T-helper 1 cell treated with Interleukin-12 subunit alpha and Interleukin-12 subunit beta and Interleukin-4 antibody, amounts not matched to agents 30 μg/mL and 1 μg/mL, for 36 hours (primary cell): ENCODE data around the gene DNAJB14.

Experiments used
- H3K27ac Mint-ChIP-seq: one replicate; pipeline ENCODE4 v1.8.0; 2021; ENCODE audit warnings: mild to moderate bottlenecking, mixed read lengths
- H3K27me3 Mint-ChIP-seq: one replicate; pipeline ENCODE4 v1.8.0; 2021; ENCODE audit warnings: low read depth, mixed read lengths
- H3K36me3 Mint-ChIP-seq: one replicate; pipeline ENCODE4 v1.8.0; 2021; ENCODE audit warnings: low read depth, mixed read lengths
- H3K4me1 Mint-ChIP-seq: one replicate; pipeline ENCODE4 v1.8.0; 2021; ENCODE audit warnings: low read depth, mixed read lengths
- H3K4me3 Mint-ChIP-seq: one replicate; pipeline ENCODE4 v1.8.0; 2021; ENCODE audit warnings: mild to moderate bottlenecking, moderate library complexity, mixed read lengths
- H3K9me3 Mint-ChIP-seq: one replicate; pipeline ENCODE4 v1.8.0; 2021; ENCODE audit warnings: mixed read lengths

Gene DNAJB14

DNA sequence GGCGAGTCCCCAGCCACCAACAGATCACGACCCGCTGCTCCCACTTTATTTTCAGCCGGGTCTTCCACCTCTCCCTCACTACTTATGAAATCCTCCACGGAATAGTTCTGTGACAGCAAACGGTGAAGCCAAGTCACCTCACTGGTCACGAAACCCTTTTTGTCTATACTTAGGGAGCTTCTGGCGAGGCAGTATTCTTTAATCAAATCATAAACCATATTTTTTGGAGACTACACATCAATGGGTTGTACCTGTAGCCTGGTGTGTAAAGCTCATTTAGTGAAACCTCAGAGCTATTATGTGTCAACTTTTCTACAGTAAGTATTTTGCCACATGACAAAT lies 4.5 kb upstream of the DNAJB14 start:
- no peak overlapping the region for H3K4me3 Mint-ChIP-seq
- no peaks in the 10 kb centered on the region for H3K9me3 Mint-ChIP-seq
- no peak overlapping the region for H3K27ac Mint-ChIP-seq
- no peaks in the 10 kb centered on the region for H3K27me3 Mint-ChIP-seq
- peaks cover 11% of the 10 kb centered on the region for H3K36me3 Mint-ChIP-seq
- peaks cover 13% of the 10 kb centered on the region for H3K4me1 Mint-ChIP-seq

DNA sequence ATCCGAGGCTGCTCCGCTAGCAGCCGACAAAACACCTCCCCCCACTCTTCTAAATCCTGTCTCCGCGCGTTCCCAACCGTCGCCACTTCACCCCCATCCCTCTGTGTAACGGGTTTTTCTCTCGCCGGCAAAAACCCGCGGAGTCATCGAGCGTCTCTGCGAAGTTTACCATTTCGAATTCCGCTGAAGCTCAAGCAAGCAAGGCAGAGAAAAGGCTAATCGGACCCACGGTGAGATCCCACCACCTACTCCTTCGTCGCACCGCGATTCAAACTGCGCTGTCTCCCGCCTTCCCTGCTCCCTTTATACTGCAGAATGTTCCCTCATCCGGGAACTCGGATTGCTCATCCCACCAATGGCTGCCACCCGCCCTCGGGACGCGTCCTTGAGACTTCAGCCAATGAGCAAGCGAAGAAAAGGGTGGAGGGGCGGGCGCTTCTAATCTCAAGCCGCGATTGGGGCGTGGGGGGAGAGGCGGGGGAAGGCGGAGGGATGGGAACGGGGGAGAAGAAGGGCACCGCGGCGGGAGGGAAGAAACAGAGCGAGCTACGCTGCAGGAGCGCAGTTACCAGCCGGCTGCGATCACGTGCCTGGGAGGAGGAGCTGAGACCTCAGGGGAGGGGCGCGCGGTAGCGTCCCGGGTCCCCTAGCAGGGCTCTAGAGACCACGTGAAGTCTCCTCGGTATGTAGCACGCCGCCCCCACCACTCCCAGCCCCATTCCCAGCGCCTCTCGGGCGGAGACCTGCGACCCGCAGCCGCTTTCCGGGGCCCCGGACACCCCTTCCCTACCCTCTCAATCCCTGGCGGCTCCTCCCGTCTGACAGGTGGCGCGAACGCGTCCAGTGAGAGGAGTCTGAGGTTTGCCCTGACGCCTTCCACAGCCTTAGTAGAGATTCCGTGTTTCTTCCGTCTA lies 3.8 kb upstream of the DNAJB14 start, which contains the start of gene H2AZ1:
TSS of gene H2AZ1 (minus strand) at position 277 of the 914 bp plus-strand sequence. CDS start at position 172, 105 bp downstream.
- Mint-ChIP-seq H3K27me3 (no peaks in the 10 kb centered on the region), H3K27ac (no peak within 1 kb of the TSS), H3K9me3 (no peaks in the 10 kb centered on the region), H3K4me1 (peaks cover 13% of the 10 kb centered on the region), H3K36me3 (peaks cover 13% of the 10 kb centered on the region), H3K4me3 (no peak within 1 kb of the TSS)

- Mint-ChIP-seq H3K4me1 (peaks cover 19% of the 10 kb centered on the region), H3K36me3 (peaks cover 17% of the 10 kb centered on the region), H3K27me3 (no peaks in the 10 kb centered on the region), H3K27ac (no peak overlapping the region), H3K9me3 (no peaks in the 10 kb centered on the region), H3K4me3 (no peak overlapping the region)
Measured at GRCh38 chr4:99949034-99949998, 2.9 kb upstream of the DNAJB14 start.

DNA sequence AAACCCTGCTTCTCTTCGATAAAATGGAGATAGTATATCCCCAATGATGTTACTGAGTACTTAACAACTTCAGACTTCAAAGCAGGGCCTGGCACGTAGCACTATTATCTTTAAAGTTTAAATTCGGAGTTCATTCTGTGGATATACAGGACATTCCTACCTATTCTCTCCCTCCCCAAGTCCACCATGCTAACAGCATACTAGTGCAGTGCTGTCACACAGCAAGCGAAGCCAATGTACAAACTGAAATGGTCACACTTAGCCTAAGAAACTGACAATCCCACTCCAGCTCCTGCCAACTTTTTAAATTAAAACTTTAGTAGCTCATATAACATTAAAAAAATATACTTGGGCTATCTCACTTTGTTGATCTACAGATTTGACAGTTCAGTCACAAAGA lies 1.2 kb upstream of the DNAJB14 start:
- peaks cover 33% of the 10 kb centered on the region for H3K4me1 Mint-ChIP-seq
- H3K27me3 Mint-ChIP-seq: no peaks in the 10 kb centered on the region
- peak overlapping the region; percentile 96 for H3K27ac Mint-ChIP-seq
- no peaks in the 10 kb centered on the region for H3K9me3 Mint-ChIP-seq
- H3K4me3 Mint-ChIP-seq: peak overlapping the region; percentile 89
- H3K36me3 Mint-ChIP-seq: peaks cover 30% of the 10 kb centered on the region

GRCh38 chr4:99947190-99947578 lies 766 bp upstream of the DNAJB14 start:
- peaks cover 30% of the 10 kb centered on the region for H3K36me3 Mint-ChIP-seq
- peak overlapping the region; percentile 96 for H3K27ac Mint-ChIP-seq
- H3K27me3 Mint-ChIP-seq: no peaks in the 10 kb centered on the region
- no peaks in the 10 kb centered on the region for H3K9me3 Mint-ChIP-seq
- peaks cover 33% of the 10 kb centered on the region for H3K4me1 Mint-ChIP-seq
- H3K4me3 Mint-ChIP-seq: peak overlapping the region; percentile 89

- Mint-ChIP-seq H3K9me3 (no peaks in the 10 kb centered on the region), H3K27me3 (no peaks in the 10 kb centered on the region), H3K4me3 (peak overlapping the region; percentile 100), H3K36me3 (peaks cover 30% of the 10 kb centered on the region), H3K4me1 (peaks cover 39% of the 10 kb centered on the region), H3K27ac (peak overlapping the region; percentile 98)
Measured at GRCh38 chr4:99945718-99946355, 581 bp downstream of the DNAJB14 start.

DNA sequence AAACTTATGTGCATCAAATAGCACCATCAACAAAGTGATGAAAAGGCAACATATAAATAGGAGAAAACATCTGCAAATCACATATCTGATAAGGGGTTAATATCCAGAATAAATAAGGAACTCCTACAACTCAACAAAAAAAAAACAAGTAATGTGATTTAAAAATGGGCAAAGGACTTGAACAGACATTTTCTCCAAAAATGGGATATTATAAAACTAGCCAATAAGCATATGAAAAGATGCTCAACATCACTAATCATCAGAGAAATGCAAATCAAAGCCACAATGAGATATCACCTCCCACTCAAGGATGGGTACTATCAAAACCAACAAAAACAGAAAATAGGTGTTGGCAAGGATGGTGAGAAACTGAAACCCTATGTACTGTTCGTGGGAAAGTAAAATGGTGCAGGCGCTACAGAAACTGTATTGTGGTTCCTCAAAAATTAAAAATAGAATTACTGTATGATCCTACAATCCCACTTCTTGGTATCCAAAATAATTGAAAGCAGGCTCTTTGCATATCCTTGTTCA lies 2.4 kb downstream of the DNAJB14 start:
- H3K4me3 Mint-ChIP-seq: peak overlapping the region; percentile 34
- no peak overlapping the region for H3K27ac Mint-ChIP-seq
- no peaks in the 10 kb centered on the region for H3K9me3 Mint-ChIP-seq
- peaks cover 33% of the 10 kb centered on the region for H3K36me3 Mint-ChIP-seq
- no peaks in the 10 kb centered on the region for H3K27me3 Mint-ChIP-seq
- H3K4me1 Mint-ChIP-seq: peaks cover 41% of the 10 kb centered on the region

DNA sequence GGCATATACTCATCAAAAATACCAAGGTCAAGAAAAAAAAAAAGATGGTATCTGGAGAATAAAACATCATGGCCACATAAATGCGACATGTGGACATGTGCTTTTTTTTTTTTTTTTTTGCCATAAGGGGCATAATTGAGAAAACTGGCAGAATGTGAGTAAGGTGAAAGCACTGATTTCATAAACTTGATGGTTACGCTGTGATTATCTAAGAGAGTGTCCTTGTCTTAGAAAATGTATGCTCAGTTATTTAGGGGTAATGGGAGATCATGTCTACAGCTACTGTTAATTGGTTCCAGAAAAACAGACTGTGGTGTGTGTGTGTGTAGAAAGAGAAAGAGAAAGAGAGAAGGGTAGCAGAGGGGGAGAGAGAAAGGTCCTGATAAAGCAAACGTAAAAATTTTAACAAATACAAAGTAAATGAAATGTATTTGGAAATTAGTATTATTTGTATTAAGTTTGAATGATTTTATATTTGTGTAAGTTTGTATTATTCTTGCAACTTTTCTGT lies 8.1 kb downstream of the DNAJB14 start:
- H3K36me3 Mint-ChIP-seq: peaks cover 45% of the 10 kb centered on the region
- H3K4me3 Mint-ChIP-seq: no peak overlapping the region
- H3K4me1 Mint-ChIP-seq: peaks cover 18% of the 10 kb centered on the region
- H3K27ac Mint-ChIP-seq: no peak overlapping the region
- H3K9me3 Mint-ChIP-seq: peaks cover 16% of the 10 kb centered on the region
- H3K27me3 Mint-ChIP-seq: no peaks in the 10 kb centered on the region

DNA sequence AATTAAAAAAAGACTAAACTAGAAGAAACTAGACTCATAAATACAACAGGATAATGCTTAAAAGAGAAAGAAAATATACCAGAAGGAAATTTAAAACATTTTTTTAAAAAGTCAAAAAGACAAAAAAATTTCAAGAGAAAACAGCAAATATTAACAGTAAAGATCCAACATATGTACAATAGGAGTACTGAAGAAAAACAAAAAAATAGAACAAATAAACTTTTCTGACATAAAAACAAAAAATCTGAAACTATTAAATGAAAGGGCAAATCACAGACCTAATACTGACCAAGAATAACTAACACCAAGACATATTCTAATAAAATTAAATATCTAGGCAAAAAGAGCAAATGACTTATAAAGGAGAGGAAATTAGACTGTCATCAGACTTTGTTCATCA lies 11.5 kb downstream of the DNAJB14 start:
- peaks cover 16% of the 10 kb centered on the region for H3K4me1 Mint-ChIP-seq
- H3K4me3 Mint-ChIP-seq: no peak overlapping the region
- no peak overlapping the region for H3K27ac Mint-ChIP-seq
- H3K36me3 Mint-ChIP-seq: peaks cover 58% of the 10 kb centered on the region
- no peaks in the 10 kb centered on the region for H3K27me3 Mint-ChIP-seq
- H3K9me3 Mint-ChIP-seq: peaks cover 16% of the 10 kb centered on the region

GRCh38 chr4:99927566-99927965 lies 18.9 kb downstream of the DNAJB14 start:
- Mint-ChIP-seq H3K4me3 (no peak overlapping the region), H3K4me1 (peaks cover 25% of the 10 kb centered on the region), H3K9me3 (no peaks in the 10 kb centered on the region), H3K27ac (no peak overlapping the region), H3K27me3 (no peaks in the 10 kb centered on the region), H3K36me3 (peaks cover 33% of the 10 kb centered on the region)

- Mint-ChIP-seq H3K27me3 (no peaks in the 10 kb centered on the region), H3K4me1 (peaks cover 13% of the 10 kb centered on the region), H3K27ac (peak overlapping the region; percentile 56), H3K4me3 (peak overlapping the region; percentile 40), H3K9me3 (peaks cover 10% of the 10 kb centered on the region), H3K36me3 (peaks cover 34% of the 10 kb centered on the region)
Measured at GRCh38 chr4:99921174-99921573, 25.2 kb downstream of the DNAJB14 start.

- Mint-ChIP-seq H3K9me3 (peaks cover 10% of the 10 kb centered on the region), H3K27ac (no peak overlapping the region), H3K27me3 (no peaks in the 10 kb centered on the region), H3K36me3 (peaks cover 49% of the 10 kb centered on the region), H3K4me3 (no peak overlapping the region), H3K4me1 (peaks cover 14% of the 10 kb centered on the region)
Measured at GRCh38 chr4:99918656-99919055, 27.8 kb downstream of the DNAJB14 start.

DNA sequence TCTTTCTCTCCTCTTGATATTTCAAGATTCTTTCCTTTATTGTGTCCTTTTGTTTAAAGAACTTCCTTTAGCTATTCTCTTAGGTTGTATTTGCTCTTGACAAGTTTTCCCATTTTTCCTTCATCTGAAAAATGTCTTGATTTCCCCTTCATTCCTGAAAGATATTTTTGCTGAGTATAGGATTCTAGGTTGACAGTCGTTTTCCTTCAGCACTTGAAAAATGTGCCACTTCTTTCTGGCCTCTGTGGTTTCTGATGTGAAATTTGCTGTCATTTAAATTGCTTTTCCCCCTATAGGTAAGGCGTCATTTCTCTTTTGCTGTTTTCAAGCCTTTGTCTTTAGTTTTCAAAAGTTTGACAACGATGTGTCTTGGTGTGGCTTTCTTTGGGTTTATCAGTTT lies 28.8 kb downstream of the DNAJB14 start:
- Mint-ChIP-seq H3K4me3 (no peak overlapping the region), H3K27ac (no peak overlapping the region), H3K27me3 (no peaks in the 10 kb centered on the region), H3K4me1 (peaks cover 15% of the 10 kb centered on the region), H3K36me3 (peaks cover 53% of the 10 kb centered on the region), H3K9me3 (peaks cover 10% of the 10 kb centered on the region)

DNA sequence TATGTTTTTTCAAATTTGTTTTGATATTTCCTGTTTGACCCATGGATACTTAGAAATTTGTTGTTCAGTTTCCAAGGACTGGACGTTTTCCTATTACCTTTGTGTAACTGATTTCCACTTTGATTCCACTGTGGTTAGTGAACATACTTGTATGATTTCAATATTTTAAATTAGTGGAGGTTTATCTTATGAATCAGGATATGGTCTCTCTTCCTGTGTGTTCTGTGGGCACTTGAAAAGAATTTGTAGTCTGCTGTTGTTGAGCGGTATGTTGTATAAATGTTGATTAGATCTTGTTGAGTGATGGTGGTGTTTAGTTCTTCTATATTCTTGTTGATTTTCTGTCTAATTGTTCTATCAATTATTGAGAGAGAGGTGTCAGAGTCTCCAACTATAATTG lies 31.0 kb downstream of the DNAJB14 start:
- peaks cover 12% of the 10 kb centered on the region for H3K4me1 Mint-ChIP-seq
- H3K9me3 Mint-ChIP-seq: peaks cover 10% of the 10 kb centered on the region
- H3K4me3 Mint-ChIP-seq: no peak overlapping the region
- peaks cover 54% of the 10 kb centered on the region for H3K36me3 Mint-ChIP-seq
- no peak overlapping the region for H3K27ac Mint-ChIP-seq
- no peaks in the 10 kb centered on the region for H3K27me3 Mint-ChIP-seq
